HL-60 (cell line): ENCODE data around the gene KCNK15.

Experiments
- DNase-seq, 2 experiments: peaks; one replicate each; pipeline ENCODE4 v3.0.0-alpha.2; 2010 to 2020; ENCODE audit warnings: low read depth in 1 of 2, low spot score in 1 of 2
- H3K27ac ChIP-seq: fragments of 250-450 bp; sonication (Bioruptor Pico); replicated peaks from 2 replicates; pipeline ENCODE4 v1.5.1; 2020; ENCODE audit warnings: mild to moderate bottlenecking, moderate library complexity
- H3K27me3 ChIP-seq: fragments of 250-450 bp; sonication (Bioruptor Pico); 2 replicates; pipeline ENCODE4 v1.5.1; 2021; ENCODE audit warnings: mild to moderate bottlenecking, moderate library complexity; ENCODE audit not compliant: insufficient read depth, poor library complexity, severe bottlenecking
- H3K4me3 ChIP-seq: replicated peaks from 2 replicates; pipeline ENCODE4 v1.5.1; 2011; ENCODE audit warnings: mild to moderate bottlenecking, control low read depth, low read length; ENCODE audit not compliant: insufficient read depth
- GABPA ChIP-seq: IDR thresholded peaks from 2 replicates; pipeline ENCODE4 v1.6.1; 2012; ENCODE audit warnings: low read depth
- POLR2AphosphoS5 ChIP-seq: IDR thresholded peaks from 2 replicates; pipeline ENCODE4 v1.6.1; 2012; ENCODE audit warnings: low read depth
- SPI1 ChIP-seq: IDR thresholded peaks from 2 replicates; pipeline ENCODE4 v1.6.1; 2012; ENCODE audit warnings: low read depth, mild to moderate bottlenecking, borderline replicate concordance
- TF ChIP-seq, protein P1 (sequence below): IDR thresholded peaks from 2 replicates; pipeline ENCODE4 v1.6.1; 2012; ENCODE audit warnings: low read depth; ENCODE audit not compliant: insufficient replicate concordance
- TF ChIP-seq, protein P2 (sequence below): IDR thresholded peaks from one replicate; pipeline ENCODE4 v1.5.1; 2011; ENCODE audit warnings: low read length, control low read depth, inconsistent platforms; ENCODE audit not compliant: insufficient read depth

KCNK15 gene

DNA sequence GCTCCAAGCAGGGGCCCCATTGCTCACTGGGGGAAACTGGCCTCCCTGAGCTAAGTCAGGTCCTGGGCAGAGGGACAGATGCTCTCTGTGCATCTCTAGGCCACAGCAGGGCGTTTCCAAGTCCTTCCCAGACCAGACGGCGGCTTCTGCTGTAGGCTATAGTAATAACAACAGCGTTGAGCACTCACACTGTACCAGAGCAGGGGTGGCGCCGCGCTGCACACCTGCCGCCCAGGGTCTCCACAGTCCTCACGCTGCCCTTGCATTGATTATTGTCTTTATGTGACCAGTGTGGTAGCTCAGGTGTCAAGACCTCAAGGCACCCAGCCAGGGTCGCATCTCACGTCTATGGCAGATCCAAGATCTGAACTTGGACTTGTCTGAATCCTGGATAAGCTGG is 45.4 kb upstream of the KCNK15 start:
- Histone ChIP-seq H3K27me3 (no peaks in the 10 kb centered on the region), H3K27ac (no peak overlapping the region), H3K4me3 (no peak overlapping the region)
- TF ChIP-seq GABPA (no peak), SPI1 (no peak), POLR2AphosphoS5 (no peak)
- TF ChIP-seq, protein P1, sequence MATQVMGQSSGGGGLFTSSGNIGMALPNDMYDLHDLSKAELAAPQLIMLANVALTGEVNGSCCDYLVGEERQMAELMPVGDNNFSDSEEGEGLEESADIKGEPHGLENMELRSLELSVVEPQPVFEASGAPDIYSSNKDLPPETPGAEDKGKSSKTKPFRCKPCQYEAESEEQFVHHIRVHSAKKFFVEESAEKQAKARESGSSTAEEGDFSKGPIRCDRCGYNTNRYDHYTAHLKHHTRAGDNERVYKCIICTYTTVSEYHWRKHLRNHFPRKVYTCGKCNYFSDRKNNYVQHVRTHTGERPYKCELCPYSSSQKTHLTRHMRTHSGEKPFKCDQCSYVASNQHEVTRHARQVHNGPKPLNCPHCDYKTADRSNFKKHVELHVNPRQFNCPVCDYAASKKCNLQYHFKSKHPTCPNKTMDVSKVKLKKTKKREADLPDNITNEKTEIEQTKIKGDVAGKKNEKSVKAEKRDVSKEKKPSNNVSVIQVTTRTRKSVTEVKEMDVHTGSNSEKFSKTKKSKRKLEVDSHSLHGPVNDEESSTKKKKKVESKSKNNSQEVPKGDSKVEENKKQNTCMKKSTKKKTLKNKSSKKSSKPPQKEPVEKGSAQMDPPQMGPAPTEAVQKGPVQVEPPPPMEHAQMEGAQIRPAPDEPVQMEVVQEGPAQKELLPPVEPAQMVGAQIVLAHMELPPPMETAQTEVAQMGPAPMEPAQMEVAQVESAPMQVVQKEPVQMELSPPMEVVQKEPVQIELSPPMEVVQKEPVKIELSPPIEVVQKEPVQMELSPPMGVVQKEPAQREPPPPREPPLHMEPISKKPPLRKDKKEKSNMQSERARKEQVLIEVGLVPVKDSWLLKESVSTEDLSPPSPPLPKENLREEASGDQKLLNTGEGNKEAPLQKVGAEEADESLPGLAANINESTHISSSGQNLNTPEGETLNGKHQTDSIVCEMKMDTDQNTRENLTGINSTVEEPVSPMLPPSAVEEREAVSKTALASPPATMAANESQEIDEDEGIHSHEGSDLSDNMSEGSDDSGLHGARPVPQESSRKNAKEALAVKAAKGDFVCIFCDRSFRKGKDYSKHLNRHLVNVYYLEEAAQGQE = no peak
- TF ChIP-seq, protein P2, sequence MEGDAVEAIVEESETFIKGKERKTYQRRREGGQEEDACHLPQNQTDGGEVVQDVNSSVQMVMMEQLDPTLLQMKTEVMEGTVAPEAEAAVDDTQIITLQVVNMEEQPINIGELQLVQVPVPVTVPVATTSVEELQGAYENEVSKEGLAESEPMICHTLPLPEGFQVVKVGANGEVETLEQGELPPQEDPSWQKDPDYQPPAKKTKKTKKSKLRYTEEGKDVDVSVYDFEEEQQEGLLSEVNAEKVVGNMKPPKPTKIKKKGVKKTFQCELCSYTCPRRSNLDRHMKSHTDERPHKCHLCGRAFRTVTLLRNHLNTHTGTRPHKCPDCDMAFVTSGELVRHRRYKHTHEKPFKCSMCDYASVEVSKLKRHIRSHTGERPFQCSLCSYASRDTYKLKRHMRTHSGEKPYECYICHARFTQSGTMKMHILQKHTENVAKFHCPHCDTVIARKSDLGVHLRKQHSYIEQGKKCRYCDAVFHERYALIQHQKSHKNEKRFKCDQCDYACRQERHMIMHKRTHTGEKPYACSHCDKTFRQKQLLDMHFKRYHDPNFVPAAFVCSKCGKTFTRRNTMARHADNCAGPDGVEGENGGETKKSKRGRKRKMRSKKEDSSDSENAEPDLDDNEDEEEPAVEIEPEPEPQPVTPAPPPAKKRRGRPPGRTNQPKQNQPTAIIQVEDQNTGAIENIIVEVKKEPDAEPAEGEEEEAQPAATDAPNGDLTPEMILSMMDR = no peak
- DNase-seq = no peak

DNA sequence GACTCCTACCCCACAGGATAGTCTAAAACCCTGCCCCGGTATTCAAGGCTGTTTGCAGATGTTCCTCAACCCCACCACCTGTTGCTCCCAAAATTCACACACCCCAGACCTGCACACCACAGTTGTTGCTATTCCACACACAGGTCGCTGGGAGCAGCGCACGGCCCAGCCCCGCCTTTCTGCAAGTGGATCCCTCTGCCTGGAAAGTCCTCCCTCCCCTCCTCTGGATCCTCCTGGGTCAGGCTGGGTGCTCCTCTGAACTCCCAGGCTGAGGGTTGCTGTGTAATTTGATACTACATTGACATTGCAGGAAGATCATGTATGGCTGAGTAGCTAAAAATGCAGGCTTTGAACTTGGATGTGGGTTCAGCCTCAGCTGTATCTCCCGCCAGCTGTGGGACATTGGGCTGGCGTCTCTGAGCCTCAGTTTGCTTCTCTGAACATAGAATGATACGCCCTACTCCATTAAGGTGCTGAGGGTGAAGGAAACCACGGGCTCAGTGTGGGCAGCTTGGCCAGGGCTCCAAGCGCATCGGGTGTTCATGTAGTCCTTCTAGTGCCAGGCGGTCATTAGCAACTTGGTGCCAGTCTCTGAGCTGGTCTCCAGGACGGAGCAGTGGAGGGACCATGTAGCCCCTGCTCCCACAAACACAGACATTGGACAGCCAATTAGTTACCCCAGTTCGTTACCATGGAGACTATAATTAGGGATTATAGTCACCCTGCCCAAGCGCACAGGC is 44.4 kb upstream of the KCNK15 start:
- H3K4me3 ChIP-seq = no peak overlapping the region
- TF ChIP-seq GABPA (no peak), POLR2AphosphoS5 (no peak), SPI1 (no peak)
- TF ChIP-seq, protein P1 = no peak
- TF ChIP-seq, protein P2 = no peak
- DNase-seq = no peak
- H3K27me3 ChIP-seq = no peaks in the 10 kb centered on the region
- H3K27ac ChIP-seq = no peak overlapping the region

DNA sequence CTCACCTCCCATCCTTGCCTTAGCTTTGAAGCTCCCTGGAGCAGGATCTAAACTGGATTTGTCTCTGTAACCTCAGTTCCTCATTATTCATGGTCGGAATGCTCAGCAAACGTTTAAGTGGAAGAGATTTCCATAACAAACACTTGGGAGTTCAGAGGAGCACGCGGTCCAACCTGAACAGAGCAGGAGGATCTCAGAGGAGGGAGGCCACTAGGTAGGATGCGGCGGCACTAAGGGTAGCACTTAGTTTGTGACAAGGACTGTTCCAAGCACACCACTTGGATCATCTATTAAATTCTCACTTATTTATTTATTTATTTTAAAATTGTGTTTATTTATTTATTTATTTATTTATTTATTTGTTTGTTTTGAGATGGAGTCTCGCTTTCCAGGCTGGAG is 43.8 kb upstream of the KCNK15 start:
- no peak for DNase-seq
- TF ChIP-seq, protein P2 = no peak
- TF ChIP-seq GABPA = no peak

DNA sequence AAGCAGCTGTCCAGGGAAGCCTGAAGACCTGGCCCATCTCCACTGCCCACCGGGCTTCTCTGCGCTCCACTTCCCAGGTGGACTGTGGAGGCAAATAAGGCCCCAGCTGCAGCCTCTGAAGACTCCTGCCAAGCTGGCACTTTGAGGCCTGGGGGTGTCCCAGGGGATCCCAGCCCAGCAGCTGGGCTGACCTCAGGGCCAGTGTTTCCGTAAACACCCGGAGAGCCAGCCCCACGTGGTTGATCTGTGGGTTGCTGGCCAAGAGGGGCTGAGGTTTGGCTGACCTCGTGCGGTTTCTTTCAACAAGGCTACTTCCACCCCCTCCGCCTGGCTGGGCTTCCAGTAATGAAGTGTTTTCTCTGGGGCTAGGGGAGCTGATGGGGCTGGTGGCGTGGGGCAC is 42.9 kb upstream of the KCNK15 start:
- Histone ChIP-seq H3K27ac (no peak overlapping the region), H3K27me3 (no peaks in the 10 kb centered on the region), H3K4me3 (no peak overlapping the region)
- TF ChIP-seq, protein P2 = no peak
- TF ChIP-seq, protein P1 = no peak
- TF ChIP-seq GABPA (no peak), POLR2AphosphoS5 (no peak), SPI1 (no peak)
- DNase-seq = peak in 1 of 2 experiments; percentile 26

More for the DNA sequence above, 43.8 kb upstream of the KCNK15 start:
- no peaks in the 10 kb centered on the region for H3K27me3 ChIP-seq
- H3K4me3 ChIP-seq = no peak overlapping the region
- H3K27ac ChIP-seq = no peak overlapping the region
